Vagina (tissue), 2 donors: Measurements from ENCODE around the gene LAYN.

ENCODE experiments used
- CTCF ChIP-seq, 3 experiments: fragments of 450-650 bp in 2 of 3; fragments of 200-600 bp in 1 of 3; sonication (generic) in 1 of 3; IDR thresholded peaks; one replicate each; pipeline ENCODE4 v1.5.1; 2017 to 2019; ENCODE audit warnings: antibody characterized with exemption in 3 of 3, mild to moderate bottlenecking in 2 of 3, moderate library complexity in 2 of 3
- POLR2A ChIP-seq, 2 donors: fragments of 450-650 bp; IDR thresholded peaks; one replicate each; pipeline ENCODE4 v1.6.1; 2017; ENCODE audit warnings: antibody characterized with exemption in 2 of 2, mild to moderate bottlenecking in 2 of 2, moderate library complexity in 2 of 2
- POLR2AphosphoS5 ChIP-seq, 2 donors: sonication (generic); formaldehyde crosslinking; IDR thresholded peaks; one replicate each; pipeline ENCODE4 v1.9.0; 2017; ENCODE audit warnings: antibody characterized with exemption in 2 of 2, mild to moderate bottlenecking in 2 of 2, low read depth in 1 of 2; ENCODE audit not compliant: insufficient read depth in 1 of 2

- no peak for TF ChIP-seq CTCF (IDR thresholded peaks at IDR 0.05)
- TF ChIP-seq POLR2AphosphoS5 (IDR thresholded peaks at IDR 0.05; ENCODE audit: insufficient read depth in 1 of 2, low read depth in 1 of 2), result no peak
- TF ChIP-seq POLR2A (IDR thresholded peaks at IDR 0.05), result no peak
Measured at GRCh38 chr11:111581341-111581740, 40.8 kb downstream of the LAYN start.
